Activated CD4-positive, alpha-beta T cell treated with anti-CD3 and anti-CD28 coated beads, Interleukin-2, amount 50 U/mL, for 4 hours (primary cell): Measurements from ENCODE around the gene FHIT.
"Not testable (repeated sequence)": the region's sequence is repeated elsewhere in the genome, so short reads cannot be mapped to it uniquely, and the experiment has no call there.

Experiments
- DNase-seq, 2 experiments: peaks; one replicate each; pipeline ENCODE4 v3.0.0-alpha.2; 2020

The FHIT gene

GRCh38 chr3:61224823-61225222, 26.4 kb downstream of the FHIT start:
- DNase-seq, result no peak

GRCh38 chr3:61223451-61223850, 27.8 kb downstream of the FHIT start:
- no peak for DNase-seq

- DNase-seq, result no peak
Observed at GRCh38 chr3:61222467-61222866, 28.8 kb downstream of the FHIT start.

GRCh38 chr3:61221759-61222362, 29.4 kb downstream of the FHIT start:
- no peak for DNase-seq

GRCh38 chr3:61218504-61218903, 32.7 kb downstream of the FHIT start:
- no peak for DNase-seq

GRCh38 chr3:61216171-61216570, 35.1 kb downstream of the FHIT start:
- DNase-seq, result not testable (repeated sequence)

GRCh38 chr3:61202086-61202485, 49.2 kb downstream of the FHIT start:
- DNase-seq, result no peak

- DNase-seq, result no peak
Observed at GRCh38 chr3:61201071-61201470, 50.2 kb downstream of the FHIT start.

- DNase-seq, result no peak
Observed at GRCh38 chr3:61200270-61200669, 51.0 kb downstream of the FHIT start.

GRCh38 chr3:61199843-61200242, 51.4 kb downstream of the FHIT start:
- no peak for DNase-seq

GRCh38 chr3:61194892-61195538, 56.2 kb downstream of the FHIT start:
- no peak for DNase-seq

GRCh38 chr3:61192222-61192621, 59.0 kb downstream of the FHIT start:
- DNase-seq, result no peak

- DNase-seq, result not testable (repeated sequence)
Observed at GRCh38 chr3:61190205-61190604, 61.0 kb downstream of the FHIT start.

GRCh38 chr3:61186030-61186429, 65.2 kb downstream of the FHIT start:
- DNase-seq, result no peak

GRCh38 chr3:61184956-61185355, 66.3 kb downstream of the FHIT start:
- no peak for DNase-seq

- DNase-seq, result no peak
Observed at GRCh38 chr3:61182662-61183061, 68.6 kb downstream of the FHIT start.

- DNase-seq, result no peak
Observed at GRCh38 chr3:61181874-61182273, 69.4 kb downstream of the FHIT start.

GRCh38 chr3:61180206-61180605, 71.0 kb downstream of the FHIT start:
- DNase-seq, result no peak

- no peak for DNase-seq
Observed at GRCh38 chr3:61178167-61178566, 73.1 kb downstream of the FHIT start.

GRCh38 chr3:61177450-61177849, 73.8 kb downstream of the FHIT start:
- no peak for DNase-seq

- no peak for DNase-seq
Observed at GRCh38 chr3:61173676-61174075, 77.6 kb downstream of the FHIT start.

- DNase-seq, result no peak
Observed at GRCh38 chr3:61172684-61173083, 78.6 kb downstream of the FHIT start.

- no peak for DNase-seq
Observed at GRCh38 chr3:61172203-61172602, 79.0 kb downstream of the FHIT start.

- DNase-seq, result no peak
Observed at GRCh38 chr3:61169621-61170251, 81.5 kb downstream of the FHIT start.

GRCh38 chr3:61168286-61168685, 83.0 kb downstream of the FHIT start:
- DNase-seq, result no peak
